NK-92 treated with Interleukin-12 subunit alpha and Interleukin-12 subunit beta, amount 100 ng/mL, for 24 hours (cell line): ENCODE measurements around the gene KIF22.
"Not testable (repeated sequence)": the region's sequence is repeated elsewhere in the genome, so short reads cannot be mapped to it uniquely, and the experiment has no call there.

ENCODE experiments used
- DNase-seq: peaks from one replicate; lab custom pipeline; 2025; lab: John Stamatoyannopoulos, UW

KIF22 gene

GRCh38 chr16:29766571-29766970 is 24.0 kb upstream of the KIF22 start:
- no peak for DNase-seq

- DNase-seq, result no peak
These were observed 23.5 kb upstream of the KIF22 start for GRCh38 chr16:29767062-29767461.

DNA sequence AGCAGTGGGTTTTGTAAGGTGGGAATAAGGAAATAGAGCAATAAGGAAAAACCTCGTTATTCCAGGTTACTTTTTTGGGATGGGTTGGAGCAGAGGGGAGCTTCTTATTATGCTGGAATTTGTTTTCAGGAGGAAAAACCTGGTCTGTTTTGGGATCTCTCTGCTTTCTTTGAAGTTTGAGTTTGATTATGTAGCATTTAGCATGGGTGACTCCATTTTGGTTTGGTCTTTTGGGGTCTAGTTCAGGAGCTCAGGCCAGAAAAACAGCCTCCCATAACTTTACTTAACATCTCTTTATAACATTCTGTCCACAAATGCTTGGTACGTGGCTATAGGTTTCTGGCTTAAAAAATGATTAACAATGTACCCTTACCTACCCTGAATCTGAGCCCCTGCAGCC is 21.0 kb upstream of the KIF22 start:
- DNase-seq, result no peak

GRCh38 chr16:29770250-29770929 is 20.2 kb upstream of the KIF22 start:
- DNase-seq, result no peak

- DNase-seq, result not testable (repeated sequence)
These were observed 18.2 kb upstream of the KIF22 start for GRCh38 chr16:29772330-29772729.

- no peak for DNase-seq
These were observed 15.8 kb upstream of the KIF22 start for GRCh38 chr16:29774730-29775129.

GRCh38 chr16:29775742-29776408 is 14.7 kb upstream of the KIF22 start:
- no peak for DNase-seq

- DNase-seq, result no peak
These were observed 12.8 kb upstream of the KIF22 start, which contains the start of gene ZG16 for GRCh38 chr16:29777576-29778350. ZG16 (plus strand) TSS chr16:29778256; CDS start chr16:29779267, 1,011 bp downstream.

DNA sequence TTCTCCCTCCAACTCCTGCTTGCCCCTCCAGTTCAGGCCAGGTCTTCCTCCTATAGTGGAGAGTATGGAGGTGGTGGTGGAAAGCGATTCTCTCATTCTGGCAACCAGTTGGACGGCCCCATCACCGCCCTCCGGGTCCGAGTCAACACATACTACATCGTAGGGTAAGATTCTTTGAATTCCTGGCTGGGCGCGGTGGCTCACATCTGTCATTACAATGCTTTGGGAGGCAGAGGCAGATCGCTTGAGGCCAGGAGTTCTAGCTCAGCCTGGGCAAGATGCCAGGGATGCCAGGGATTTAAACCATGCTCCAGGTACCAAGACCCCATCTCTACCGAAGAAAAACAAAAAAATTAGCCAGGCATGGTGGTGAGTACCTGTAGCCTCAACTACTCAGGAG is 11.1 kb upstream of the KIF22 start:
- no peak for DNase-seq

DNA sequence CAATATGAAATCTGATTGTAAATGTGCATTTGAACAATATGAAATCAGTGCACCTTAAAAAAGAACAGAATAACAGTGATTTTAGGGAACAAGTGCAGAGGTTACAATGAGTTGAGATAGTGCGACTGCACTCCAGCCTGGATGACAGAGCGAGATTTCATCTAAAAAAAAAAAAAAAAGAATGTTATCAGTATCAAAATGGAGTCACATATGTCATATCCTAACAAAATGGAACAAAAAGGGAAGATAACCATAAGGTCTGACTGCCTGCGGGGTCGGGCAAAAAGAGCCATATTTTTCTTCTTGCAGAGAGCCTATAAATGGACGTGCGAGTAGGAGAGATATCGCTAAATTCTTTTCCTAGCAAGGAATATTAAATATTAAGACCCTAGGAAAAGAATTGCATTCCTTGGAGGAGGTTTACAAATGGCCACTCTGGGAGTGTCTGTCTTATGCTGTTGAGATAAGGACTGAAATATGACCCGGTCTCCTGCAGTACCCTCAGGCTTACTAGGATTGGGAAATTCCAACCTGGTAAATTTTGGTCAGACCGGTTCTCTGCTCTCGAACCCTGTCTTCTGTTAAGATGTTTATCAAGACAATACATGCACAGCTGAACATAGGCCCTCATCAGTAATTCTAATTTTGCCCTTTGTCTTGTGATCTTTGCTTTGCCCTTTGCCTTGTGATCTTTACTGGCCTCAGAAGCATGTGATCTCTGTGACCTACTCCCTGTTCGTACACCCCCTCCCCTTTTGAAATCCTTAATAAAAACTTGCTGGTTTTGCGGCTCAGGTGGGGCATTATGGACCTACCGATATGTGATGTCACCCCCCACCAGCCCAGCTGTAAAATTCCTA is 7.2 kb upstream of the KIF22 start:
- DNase-seq, result not testable (repeated sequence)

DNA sequence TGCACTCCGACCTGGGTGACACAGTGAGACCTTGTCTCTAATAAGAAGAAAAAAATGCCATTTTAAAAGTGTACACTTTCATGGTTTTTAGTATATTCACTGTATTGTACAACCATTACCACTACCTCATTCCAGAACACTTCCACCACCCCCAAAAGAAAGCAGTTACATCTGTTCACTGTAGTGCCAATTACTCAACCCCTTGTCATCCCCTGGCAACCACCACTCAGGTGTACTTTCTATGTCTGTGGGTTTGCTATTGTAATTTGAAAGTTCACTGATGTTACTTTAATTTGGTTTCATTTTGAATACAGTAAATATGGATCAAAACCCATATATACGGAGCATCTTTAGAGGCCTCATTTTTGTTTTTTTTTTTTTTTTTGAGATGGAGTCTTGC is 6.4 kb upstream of the KIF22 start:
- no peak for DNase-seq

GRCh38 chr16:29784901-29785500 is 5.5 kb upstream of the KIF22 start:
- DNase-seq, result no peak

DNA sequence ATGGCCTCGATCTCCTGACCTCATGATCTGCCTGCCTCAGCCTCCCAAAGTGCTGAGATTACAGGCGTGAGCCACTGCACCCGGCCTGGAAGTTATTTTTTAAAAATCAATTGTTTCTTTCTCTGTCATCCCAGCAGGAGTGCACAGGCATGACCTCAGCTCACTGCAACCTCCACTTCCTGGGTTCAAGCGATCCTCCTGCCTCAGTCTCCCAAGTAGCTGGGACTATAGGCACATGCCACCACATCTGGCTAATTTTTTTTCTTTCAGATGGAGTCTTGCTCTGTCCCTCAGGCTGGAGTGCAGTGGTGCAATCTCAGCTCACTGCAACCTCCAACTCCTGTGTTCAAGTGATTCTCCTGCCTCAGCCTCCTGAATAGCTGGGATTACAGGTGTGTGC is 3.4 kb upstream of the KIF22 start:
- DNase-seq, result not testable (repeated sequence)

DNA sequence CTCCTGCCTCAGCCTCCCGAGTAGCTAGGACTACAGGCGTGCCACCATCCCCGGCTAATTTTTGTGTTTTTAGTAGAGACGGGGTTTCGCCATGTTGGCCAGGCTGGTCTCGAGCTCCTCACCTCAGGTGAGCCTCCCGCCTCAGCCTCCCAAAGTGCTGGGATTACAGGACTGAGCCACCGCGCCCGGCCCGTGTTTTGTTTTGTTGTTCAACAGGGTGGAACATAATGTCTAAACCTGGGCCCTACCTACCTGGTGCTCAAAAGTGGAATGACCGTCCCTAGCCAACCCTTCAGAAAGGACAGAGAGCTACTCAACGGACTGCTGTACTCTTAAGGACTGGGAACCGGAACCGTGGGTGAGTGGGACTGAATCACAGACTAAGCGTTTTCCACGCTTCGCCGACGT is 772 bp upstream of the KIF22 start:
- no peak for DNase-seq

DNA sequence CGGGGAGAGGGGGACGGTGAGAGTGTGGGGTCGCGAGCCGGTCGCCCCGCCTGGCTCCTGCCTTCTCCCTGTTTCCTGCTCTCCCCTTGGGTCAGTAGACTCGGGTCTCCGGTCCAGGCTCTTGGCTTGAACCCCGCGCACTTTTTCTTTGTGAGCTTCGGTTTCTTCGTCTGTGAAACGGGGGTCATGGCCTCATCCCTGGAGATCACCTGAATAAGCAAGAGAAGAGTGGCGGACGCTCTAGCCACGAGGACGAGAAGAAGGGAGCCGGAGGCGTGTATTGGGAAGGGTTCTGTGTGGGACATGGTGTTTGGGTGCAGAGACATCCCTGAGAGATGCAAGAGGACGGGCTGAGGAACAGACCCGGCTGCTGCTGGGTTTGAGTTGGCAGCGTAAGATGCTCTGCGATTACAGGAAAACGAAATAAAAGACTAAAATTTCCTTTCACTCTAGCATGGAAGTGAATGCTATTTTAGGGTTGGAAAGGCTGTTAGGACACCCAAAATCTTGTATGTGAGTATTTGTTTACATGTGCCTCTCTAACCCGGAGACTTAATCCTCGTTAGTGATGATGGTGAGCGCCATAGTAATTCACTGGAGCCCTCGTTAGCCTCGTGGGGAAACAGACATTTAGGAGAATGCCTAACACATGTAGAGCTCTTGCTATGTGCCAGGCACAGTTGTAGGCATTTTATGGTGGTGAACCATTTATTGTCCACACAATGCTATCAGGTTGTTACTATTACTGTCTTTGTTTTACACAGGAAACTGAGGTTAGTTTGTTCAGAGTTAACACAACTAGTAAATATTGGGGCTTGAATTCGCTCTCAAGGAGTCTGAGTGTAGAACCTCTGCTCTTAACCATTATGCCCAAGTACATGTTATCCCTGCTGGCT is 646 bp downstream of the KIF22 start:
- no peak for DNase-seq

DNA sequence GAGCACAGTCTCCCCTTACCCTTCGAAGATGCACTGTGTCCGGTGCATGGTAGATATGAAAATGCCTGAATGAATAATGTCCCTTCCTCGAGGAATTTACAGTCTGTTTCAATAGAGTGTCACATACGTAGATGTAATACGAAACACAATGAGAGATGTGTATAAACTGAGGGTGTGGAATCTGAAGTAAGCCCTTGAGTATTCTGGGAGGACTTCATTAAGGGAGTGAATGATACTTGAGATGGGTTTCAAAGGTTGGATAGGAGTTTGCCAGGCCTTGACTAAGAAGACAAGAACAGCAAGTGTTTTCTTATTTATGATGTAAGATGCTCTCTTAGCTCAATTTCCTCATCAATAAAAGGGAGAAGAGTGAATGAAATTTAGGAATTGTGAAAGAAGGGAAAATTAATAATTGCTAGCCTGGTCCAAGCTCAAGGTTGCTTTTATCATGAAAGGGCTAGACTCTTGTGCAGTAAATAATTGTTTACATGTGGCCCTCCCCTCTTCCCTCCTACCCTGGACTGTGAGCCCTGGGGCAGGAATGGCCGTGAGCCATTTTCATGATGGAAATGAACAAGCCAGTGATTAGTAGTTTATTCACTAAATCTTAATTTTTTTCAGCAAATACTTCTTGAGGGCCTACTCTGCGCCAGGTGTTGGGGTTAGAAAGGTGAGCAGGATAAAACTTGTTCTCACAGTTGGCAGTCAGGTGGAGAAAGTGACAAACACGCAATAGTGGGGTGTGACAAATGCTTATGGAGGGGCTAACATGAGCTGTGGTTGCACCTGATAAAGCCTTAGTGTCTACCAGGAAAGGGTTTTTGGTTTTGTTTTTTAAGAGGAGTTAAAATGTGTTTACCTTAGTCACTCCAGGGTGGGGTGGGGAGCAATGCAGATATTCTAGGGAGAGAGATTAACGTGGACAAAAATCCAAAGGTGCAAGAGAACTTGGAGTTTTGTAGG is 1.6 kb downstream of the KIF22 start:
- no peak for DNase-seq

GRCh38 chr16:29793153-29793552 is 2.6 kb downstream of the KIF22 start:
- DNase-seq, result not testable (repeated sequence)

DNA sequence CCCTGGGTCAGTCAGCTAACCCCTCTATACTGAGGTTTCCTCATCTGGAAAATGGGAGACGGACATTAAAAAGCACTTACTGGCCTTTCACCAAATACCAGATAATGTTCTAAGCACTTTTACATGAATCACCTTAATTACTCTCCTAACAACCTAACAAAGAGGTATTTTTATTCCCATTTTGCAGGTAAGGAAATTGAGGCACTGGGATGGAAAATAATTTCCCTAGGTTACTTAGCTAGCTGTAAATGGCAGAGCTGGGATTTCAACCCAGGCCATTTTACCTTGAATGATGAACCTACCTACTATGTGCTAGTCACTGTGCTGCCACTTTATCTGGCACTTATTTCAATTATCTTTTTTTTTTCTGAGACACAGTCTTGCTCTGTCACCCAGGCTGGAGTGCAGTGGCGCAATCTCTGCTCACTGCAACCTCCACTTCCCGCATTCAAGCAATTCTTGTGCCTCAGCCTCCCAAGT is 3.7 kb downstream of the KIF22 start:
- DNase-seq, result no peak

- DNase-seq, result no peak
These were observed 11.9 kb downstream of the KIF22 start for GRCh38 chr16:29802416-29802935.
